NCI-H526 (cell line): Measurements from ENCODE around the gene RLN1.
"Not testable (repeated sequence)": the region's sequence is repeated elsewhere in the genome, so short reads cannot be mapped to it uniquely, and the experiment has no call there.

Experiments
- DNase-seq, 2 experiments: peaks; one replicate each; lab custom pipeline; 2025; lab: John Stamatoyannopoulos, UW

RLN1 gene

GRCh38 chr9:5338992-5339981 is at the start of gene RLN1:
Gene RLN1 (minus strand): TSS chr9:5339876. CDS start chr9:5339746, 130 bp downstream.
- peak in 1 of 2 experiments; percentile 30 for DNase-seq

GRCh38 chr9:5389109-5389732 is 49.5 kb upstream of the RLN1 start:
- no peak for DNase-seq

GRCh38 chr9:5388026-5388819 is 48.5 kb upstream of the RLN1 start:
- no peak for DNase-seq

GRCh38 chr9:5384436-5384835 is 44.8 kb upstream of the RLN1 start:
- no peak for DNase-seq

- no peak for DNase-seq
Measured at GRCh38 chr9:5382479-5382878, 42.8 kb upstream of the RLN1 start.

GRCh38 chr9:5375790-5376477 is 36.3 kb upstream of the RLN1 start:
- peak; percentile 29 to 64 for DNase-seq

GRCh38 chr9:5375091-5375490 is 35.4 kb upstream of the RLN1 start:
- peak in 1 of 2 experiments; percentile 6 for DNase-seq

GRCh38 chr9:5364294-5365024 is 24.8 kb upstream of the RLN1 start:
- DNase-seq, result no peak

GRCh38 chr9:5361326-5362010 is 21.8 kb upstream of the RLN1 start:
- no peak for DNase-seq

- no peak for DNase-seq
Measured at GRCh38 chr9:5360341-5360740, 20.7 kb upstream of the RLN1 start.

GRCh38 chr9:5357431-5358105 is 17.9 kb upstream of the RLN1 start:
- no peak for DNase-seq

GRCh38 chr9:5355817-5356216 is 16.1 kb upstream of the RLN1 start:
- DNase-seq, result no peak

- no peak for DNase-seq
Measured at GRCh38 chr9:5355226-5355625, 15.6 kb upstream of the RLN1 start.

GRCh38 chr9:5354184-5354583 is 14.5 kb upstream of the RLN1 start:
- no peak for DNase-seq

GRCh38 chr9:5352637-5353248 is 13.1 kb upstream of the RLN1 start:
- DNase-seq, result no peak

- no peak for DNase-seq
Measured at GRCh38 chr9:5336688-5337087, 3.0 kb downstream of the RLN1 start.

- not testable (repeated sequence) for DNase-seq
Measured at GRCh38 chr9:5331276-5331675, 8.4 kb downstream of the RLN1 start.

GRCh38 chr9:5326893-5327548 is 12.7 kb downstream of the RLN1 start:
- DNase-seq, result no peak

GRCh38 chr9:5326187-5326586 is 13.5 kb downstream of the RLN1 start:
- DNase-seq, result no peak
